ENCODE results near the gene KRTAP25-1.

KRTAP25-1 gene

DNA sequence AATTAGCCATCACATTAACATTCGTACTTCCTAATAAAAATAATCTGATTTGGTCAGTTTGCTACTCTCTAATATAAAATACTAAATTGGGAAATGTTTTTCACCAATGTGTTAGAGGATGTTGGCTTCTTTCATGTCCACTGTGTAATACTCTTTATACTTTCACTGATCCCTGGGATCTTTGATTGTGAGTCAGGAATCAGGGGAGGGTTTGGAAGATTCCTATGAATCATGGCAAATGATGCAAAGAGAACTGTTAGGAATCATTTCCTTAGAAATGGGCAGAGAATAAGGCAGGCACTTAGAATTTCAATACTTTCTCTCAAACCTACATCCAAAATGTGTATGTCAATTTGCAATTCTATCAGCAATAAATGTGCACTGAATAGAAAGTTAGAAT lies 37.5 kb downstream of the KRTAP25-1 start:
- in situ Hi-C loops (cut with HindIII; ENCODE audit: low sequenced_read_pairs) = no loop called here

DNA sequence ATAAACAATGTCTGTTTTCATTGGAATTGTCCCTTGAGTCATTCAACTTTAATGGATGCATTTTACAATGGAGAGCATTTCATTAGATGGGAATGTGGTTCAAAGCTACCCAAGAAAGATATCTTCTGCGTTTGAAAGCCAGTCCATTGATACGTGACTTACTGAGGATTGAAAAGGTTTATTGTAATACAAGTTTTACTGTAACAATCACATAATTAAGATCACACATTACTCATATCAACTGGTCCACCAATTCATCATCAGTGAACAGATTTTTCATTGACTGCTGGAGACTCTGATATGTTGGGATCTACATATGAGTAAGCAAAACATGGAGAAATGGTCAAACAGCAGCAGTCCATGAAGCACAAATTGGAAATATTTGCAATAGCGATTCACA lies 39.4 kb downstream of the KRTAP25-1 start:
- in situ Hi-C loops (cut with HindIII; ENCODE audit: low sequenced_read_pairs) = no loop called here

DNA sequence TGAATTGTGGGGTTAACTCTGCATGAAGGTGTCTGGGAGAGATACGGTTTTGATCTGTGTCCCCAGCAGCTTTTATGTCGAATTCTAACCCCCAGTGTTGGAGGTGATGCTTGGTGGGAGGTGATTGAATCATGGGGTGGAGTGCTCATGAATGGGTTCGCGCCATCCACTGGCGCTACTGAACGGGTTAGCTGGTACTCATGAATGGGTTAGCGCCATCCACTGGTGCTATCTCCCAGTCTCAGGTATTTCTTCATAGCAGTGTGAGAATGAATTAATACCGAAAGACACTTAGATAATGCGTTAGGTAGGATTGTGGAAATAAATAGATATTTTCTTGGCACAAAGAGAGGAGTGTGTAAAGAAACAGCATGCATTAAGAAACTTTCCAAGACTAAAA lies 40.5 kb downstream of the KRTAP25-1 start:
- in situ Hi-C loops (cut with HindIII; ENCODE audit: low sequenced_read_pairs) = no loop called here

DNA sequence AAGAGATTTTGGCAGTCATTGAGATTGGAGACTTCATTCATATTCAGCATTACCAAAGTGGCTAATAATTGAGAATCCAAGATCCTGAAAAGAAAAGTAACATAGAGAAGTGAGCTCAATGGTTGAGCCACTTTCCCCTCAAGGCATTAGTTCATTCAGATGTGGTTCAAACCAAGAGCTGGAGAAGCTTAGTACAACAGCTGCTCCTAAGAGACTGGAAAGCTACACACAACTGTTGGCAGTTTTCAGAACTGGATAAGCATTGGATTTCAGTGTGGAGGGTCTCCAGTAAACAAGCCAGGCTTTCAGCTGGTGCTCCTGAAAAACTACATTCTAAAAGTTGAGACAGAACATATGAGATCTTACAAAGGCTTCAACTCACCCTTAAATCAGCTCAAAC lies 44.3 kb downstream of the KRTAP25-1 start:
- in situ Hi-C loops (cut with HindIII; ENCODE audit: low sequenced_read_pairs) = no loop called here

DNA sequence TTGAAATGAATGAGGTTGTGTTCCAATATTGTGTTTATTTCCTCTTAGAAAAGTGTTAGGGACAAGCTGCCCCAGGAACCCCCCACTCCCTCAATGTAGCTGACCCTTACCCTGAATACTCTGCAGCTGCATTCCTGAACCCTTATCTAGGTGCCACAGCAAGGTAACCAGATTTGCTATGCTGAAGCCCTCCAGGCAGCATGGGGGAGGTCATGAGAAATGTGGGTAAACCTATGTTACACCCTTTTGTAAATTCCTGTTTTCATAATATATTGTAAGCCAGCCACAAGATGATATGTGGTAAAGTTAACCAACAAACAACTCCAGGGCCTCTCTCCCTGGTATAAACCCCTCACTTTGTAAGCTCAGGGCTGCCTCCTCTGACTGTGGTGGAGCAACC lies 45.6 kb downstream of the KRTAP25-1 start:
- in situ Hi-C loops (cut with HindIII; ENCODE audit: low sequenced_read_pairs) = no loop called here

DNA sequence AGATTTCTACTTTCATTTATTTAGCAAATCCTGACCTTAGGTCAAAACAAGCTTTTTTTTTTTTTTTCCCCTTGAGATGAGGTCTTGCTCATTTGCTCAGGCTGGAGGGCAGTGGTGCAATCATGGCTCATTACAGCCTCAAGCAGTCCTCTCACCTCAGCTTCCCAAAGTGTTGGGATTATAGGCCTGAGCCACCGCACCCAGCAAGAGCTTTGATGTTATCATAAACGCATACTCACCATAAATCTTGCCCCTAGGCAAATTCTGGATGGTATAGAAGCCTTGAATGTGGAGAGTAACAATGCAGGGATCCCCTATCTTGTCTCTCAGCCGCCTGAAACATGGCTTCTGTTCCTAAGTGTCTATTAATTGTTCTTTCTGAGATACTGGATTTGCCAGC lies 48.7 kb downstream of the KRTAP25-1 start:
- in situ Hi-C loops (cut with HindIII; ENCODE audit: low sequenced_read_pairs) = no loop called here
